ENCODE measurements around the gene KDR. TPM values are rescaled to one million over a fixed set of nuclear protein-coding genes. Genes with fewer than 3 reads are reported as not detected.

The KDR gene
- total and polyA plus RNA-seq, 2 donors (not counting 1 experiment from before 2014, with no cell fraction given): not detected

DNA sequence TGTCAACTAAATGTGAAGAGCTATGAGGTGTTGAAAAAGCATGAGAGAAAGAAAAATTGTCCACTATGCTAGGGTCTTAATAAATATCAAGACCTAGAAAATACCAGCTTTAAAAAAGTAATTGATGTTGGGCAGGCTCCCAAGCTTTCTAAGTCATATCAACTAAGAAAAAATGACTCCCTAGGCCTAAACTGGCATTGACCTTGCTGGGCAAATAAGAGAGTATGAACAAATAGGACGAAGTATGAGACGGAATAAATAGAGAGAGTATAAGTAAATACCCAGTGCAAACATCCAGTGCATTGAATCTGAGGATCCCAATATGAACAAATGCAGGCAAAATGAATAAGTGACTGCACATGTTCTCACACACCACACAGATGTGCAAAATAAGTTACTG, 3.2 kb downstream of the KDR start:
- Histone ChIP-seq H3K27me3 (replicated peaks in 1 of 4; ENCODE audit: control extremely low read depth in 1 of 4, control insufficient read depth in 3 of 4, insufficient read depth in 4 of 4, low read length in 3 of 4) (peaks cover 0 to 20% (median 5%) of the 10 kb centered on the region in 4 experiments), H3K4me3 (ENCODE audit: control extremely low read depth in 1 of 5, extremely low read depth in 1 of 5, insufficient read depth in 1 of 5, low read depth in 2 of 5, low read length in 4 of 5) (no peak overlapping the region), H2AFZ (ENCODE audit: insufficient read depth, low read depth, low read length, poor library complexity, severe bottlenecking) (no peak overlapping the region), H3K4me2 (replicated peaks; ENCODE audit: low read depth, low read length, poor library complexity, severe bottlenecking) (no peak overlapping the region), H3K79me2 (ENCODE audit: control insufficient read depth, insufficient read depth, low read length) (no peaks in the 10 kb centered on the region), H3K36me3 (replicated peaks in 1 of 2; ENCODE audit: control extremely low read depth in 1 of 2, control insufficient read depth in 1 of 2, extremely low read depth in 1 of 2, insufficient read depth in 2 of 2, low read length in 1 of 2) (no peaks in the 10 kb centered on the region), H4K20me1 (ENCODE audit: control insufficient read depth, insufficient read depth, low read length, poor library complexity, severe bottlenecking) (no peaks in the 10 kb centered on the region), H3K9ac (ENCODE audit: low read length) (no peak overlapping the region), H3K9me3 (ENCODE audit: control extremely low read depth in 1 of 3, control insufficient read depth in 2 of 3, insufficient read depth in 1 of 3, low read length in 2 of 3) (peaks cover 0 to 9% (median 0%) of the 10 kb centered on the region in 3 donors), H3K4me1 (ENCODE audit: control insufficient read depth in 2 of 2, insufficient read depth in 2 of 2, low read length in 2 of 2) (no peaks in the 10 kb centered on the region), H3K27ac (ENCODE audit: low read length in 2 of 2) (no peak overlapping the region)
- ChIA-PET CTCF (no interaction called here), POLR2A (no interaction called here)
- intact Hi-C loops (cut with micrococcal nuclease): no loop called here
- Mint-ChIP-seq H3K27ac (no peak overlapping the region), H3K27me3 (peaks cover 26% of the 10 kb centered on the region), H3K4me3 (no peak overlapping the region), H3K9me3 (ENCODE audit: insufficient read depth) (no peaks in the 10 kb centered on the region), H3K4me1 (peaks cover 4% of the 10 kb centered on the region)
- TF ChIP-seq, protein P1, sequence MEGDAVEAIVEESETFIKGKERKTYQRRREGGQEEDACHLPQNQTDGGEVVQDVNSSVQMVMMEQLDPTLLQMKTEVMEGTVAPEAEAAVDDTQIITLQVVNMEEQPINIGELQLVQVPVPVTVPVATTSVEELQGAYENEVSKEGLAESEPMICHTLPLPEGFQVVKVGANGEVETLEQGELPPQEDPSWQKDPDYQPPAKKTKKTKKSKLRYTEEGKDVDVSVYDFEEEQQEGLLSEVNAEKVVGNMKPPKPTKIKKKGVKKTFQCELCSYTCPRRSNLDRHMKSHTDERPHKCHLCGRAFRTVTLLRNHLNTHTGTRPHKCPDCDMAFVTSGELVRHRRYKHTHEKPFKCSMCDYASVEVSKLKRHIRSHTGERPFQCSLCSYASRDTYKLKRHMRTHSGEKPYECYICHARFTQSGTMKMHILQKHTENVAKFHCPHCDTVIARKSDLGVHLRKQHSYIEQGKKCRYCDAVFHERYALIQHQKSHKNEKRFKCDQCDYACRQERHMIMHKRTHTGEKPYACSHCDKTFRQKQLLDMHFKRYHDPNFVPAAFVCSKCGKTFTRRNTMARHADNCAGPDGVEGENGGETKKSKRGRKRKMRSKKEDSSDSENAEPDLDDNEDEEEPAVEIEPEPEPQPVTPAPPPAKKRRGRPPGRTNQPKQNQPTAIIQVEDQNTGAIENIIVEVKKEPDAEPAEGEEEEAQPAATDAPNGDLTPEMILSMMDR (IDR thresholded peaks at IDR 0.05): no peak
- TF ChIP-seq EZH2 (IDR thresholded peaks at IDR 0.05; ENCODE audit: borderline replicate concordance, insufficient read depth, low read depth, low read length, poor library complexity, severe bottlenecking): no peak
- DNase-seq (no peak), ATAC-seq (ENCODE audit: low read depth) (no peak)
- no CpG with 5 or more reads among the region's 2 CpGs for WGBS (ENCODE audit: insufficient coverage)

DNA sequence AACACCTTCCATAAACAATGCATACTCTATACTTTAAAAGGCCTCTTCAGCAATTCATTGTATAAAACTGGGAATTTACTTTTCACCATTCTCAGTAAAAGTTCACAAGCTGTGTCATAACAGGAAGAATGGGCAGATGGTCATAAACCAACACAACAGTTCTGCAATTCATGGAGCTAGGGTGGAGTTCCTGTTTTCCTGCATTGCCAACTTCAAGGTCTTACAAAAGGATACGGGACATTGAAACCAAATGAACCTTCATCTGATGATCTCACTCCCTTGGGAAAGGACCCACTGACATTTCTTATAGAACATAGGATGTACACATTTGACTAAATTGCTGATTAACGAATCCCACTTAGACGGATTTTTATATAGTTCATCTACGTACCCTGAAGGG, 4.1 kb downstream of the KDR start:
- TF ChIP-seq, protein P1 (IDR thresholded peaks at IDR 0.05): no peak
- no peak for TF ChIP-seq EZH2 (IDR thresholded peaks at IDR 0.05; ENCODE audit: borderline replicate concordance, insufficient read depth, low read depth, low read length, poor library complexity, severe bottlenecking)
- peaks cover 22% of the 10 kb centered on the region for H3K27me3 Mint-ChIP-seq

More for the DNA sequence above, 4.1 kb downstream of the KDR start:
- WGBS (ENCODE audit: insufficient coverage): no CpG with 5 or more reads among the region's 4 CpGs
- H3K79me2 ChIP-seq (ENCODE audit: control insufficient read depth, insufficient read depth, low read length): no peaks in the 10 kb centered on the region
- ATAC-seq (ENCODE audit: low read depth) (no peak), DNase-seq (no peak)
- POLR2A ChIA-PET: no interaction called here
- H3K9me3 Mint-ChIP-seq (ENCODE audit: insufficient read depth): no peaks in the 10 kb centered on the region
- CTCF ChIA-PET: no interaction called here
- no peaks in the 10 kb centered on the region for H3K36me3 ChIP-seq (replicated peaks in 1 of 2; ENCODE audit: control extremely low read depth in 1 of 2, control insufficient read depth in 1 of 2, extremely low read depth in 1 of 2, insufficient read depth in 2 of 2, low read length in 1 of 2)
- H2AFZ ChIP-seq (ENCODE audit: insufficient read depth, low read depth, low read length, poor library complexity, severe bottlenecking): no peak overlapping the region
- no peak overlapping the region for H3K4me3 ChIP-seq (ENCODE audit: control extremely low read depth in 1 of 5, extremely low read depth in 1 of 5, insufficient read depth in 1 of 5, low read depth in 2 of 5, low read length in 4 of 5)
- peaks cover 4% of the 10 kb centered on the region for H3K4me1 Mint-ChIP-seq
- H4K20me1 ChIP-seq (ENCODE audit: control insufficient read depth, insufficient read depth, low read length, poor library complexity, severe bottlenecking): no peaks in the 10 kb centered on the region
- H3K27me3 ChIP-seq (replicated peaks in 1 of 4; ENCODE audit: control extremely low read depth in 1 of 4, control insufficient read depth in 3 of 4, insufficient read depth in 4 of 4, low read length in 3 of 4): peaks cover 0 to 18% (median 5%) of the 10 kb centered on the region in 4 experiments
- H3K4me1 ChIP-seq (ENCODE audit: control insufficient read depth in 2 of 2, insufficient read depth in 2 of 2, low read length in 2 of 2): no peaks in the 10 kb centered on the region
- H3K4me2 ChIP-seq (replicated peaks; ENCODE audit: low read depth, low read length, poor library complexity, severe bottlenecking): no peak overlapping the region
- intact Hi-C loops (cut with micrococcal nuclease): no loop called here
- H3K9ac ChIP-seq (ENCODE audit: low read length): no peak overlapping the region
- H3K9me3 ChIP-seq (ENCODE audit: control extremely low read depth in 1 of 3, control insufficient read depth in 2 of 3, insufficient read depth in 1 of 3, low read length in 2 of 3): peaks cover 0 to 9% (median 0%) of the 10 kb centered on the region in 3 donors
- H3K4me3 Mint-ChIP-seq: no peak overlapping the region
- no peak overlapping the region for H3K27ac ChIP-seq (ENCODE audit: low read length in 2 of 2)
- no peak overlapping the region for H3K27ac Mint-ChIP-seq

Data from B cell (primary cell).